HFFc6 (cell line): ENCODE measurements around the gene SSNA1. TPM values are rescaled to one million over a fixed set of nuclear protein-coding genes. Genes with fewer than 3 reads are reported as not detected.

Experiments
- DNase-seq: peaks from one replicate; pipeline ENCODE4 v3.0.0-alpha.2; 2018
- H3K27ac Mint-ChIP-seq: 2 replicates; pipeline ENCODE4 v1.8.0; 2020; ENCODE audit warnings: mild to moderate bottlenecking, mixed read lengths
- H3K27me3 Mint-ChIP-seq: 2 replicates; pipeline ENCODE4 v1.8.0; 2021; ENCODE audit warnings: mild to moderate bottlenecking, moderate library complexity, mixed read lengths; ENCODE audit not compliant: insufficient read depth
- H3K36me3 Mint-ChIP-seq: 2 replicates; pipeline ENCODE4 v1.8.0; 2021; ENCODE audit warnings: low read depth, mixed read lengths
- H3K4me1 Mint-ChIP-seq: 2 replicates; pipeline ENCODE4 v1.8.0; 2020; ENCODE audit warnings: low read depth, mixed read lengths
- H3K4me3 Mint-ChIP-seq: 2 replicates; pipeline ENCODE4 v1.8.0; 2020; ENCODE audit warnings: mild to moderate bottlenecking, moderate library complexity, mixed read lengths
- H3K9me3 Mint-ChIP-seq: 2 replicates; pipeline ENCODE4 v1.8.0; 2020; ENCODE audit warnings: mild to moderate bottlenecking, mixed read lengths
- CTCF ChIP-seq: fragments of 200-600 bp; sonication (generic); IDR thresholded peaks from 2 replicates; pipeline ENCODE4 v1.5.0; 2021; ENCODE audit warnings: antibody characterized with exemption, mild to moderate bottlenecking
- total RNA-seq, 6 experiments: library from RNA; stranded (reverse); fragmentation: NEBNext Ultra II Directional; extraction: Animal tissue kit (Norgen Biotek cat#: 25700); gene quantifications; 2 replicates in 1 of 6; 3 replicates in 5 of 6; pipeline ENCODE4 v1.2.3, GENCODE V29; 2021

SSNA1 gene
- total RNA-seq, 6 experiments from 2014 or later = 76.7 to 82.8 (median 82.1) TPM

GRCh38 chr9:137233143-137233980, 44.9 kb downstream of the SSNA1 start:
- Mint-ChIP-seq H3K27me3 (no peaks in the 10 kb centered on the region), H3K36me3 (no peaks in the 10 kb centered on the region), H3K4me3 (no peak overlapping the region), H3K27ac (no peak overlapping the region), H3K4me1 (no peaks in the 10 kb centered on the region), H3K9me3 (no peaks in the 10 kb centered on the region)
- TF ChIP-seq CTCF = no peak
- DNase-seq = no peak

GRCh38 chr9:137234055-137234697, 45.7 kb downstream of the SSNA1 start:
- Mint-ChIP-seq H3K4me3 (no peak overlapping the region), H3K4me1 (peaks cover 6% of the 10 kb centered on the region), H3K9me3 (no peaks in the 10 kb centered on the region), H3K27ac (no peak overlapping the region), H3K27me3 (no peaks in the 10 kb centered on the region), H3K36me3 (no peaks in the 10 kb centered on the region)
- no peak for TF ChIP-seq CTCF
- DNase-seq = no peak

GRCh38 chr9:137234758-137235423, 46.4 kb downstream of the SSNA1 start:
- no peak overlapping the region for H3K27ac Mint-ChIP-seq
- no peaks in the 10 kb centered on the region for H3K36me3 Mint-ChIP-seq
- H3K4me3 Mint-ChIP-seq = no peak overlapping the region
- no peaks in the 10 kb centered on the region for H3K9me3 Mint-ChIP-seq
- TF ChIP-seq CTCF = no peak
- no peak for DNase-seq
- peaks cover 7% of the 10 kb centered on the region for H3K4me1 Mint-ChIP-seq
- H3K27me3 Mint-ChIP-seq = no peaks in the 10 kb centered on the region; the same call in 1 of the 2 replicates

- Mint-ChIP-seq H3K27me3 (no peaks in the 10 kb centered on the region; the same call in 1 of the 2 replicates), H3K27ac (no peak overlapping the region), H3K4me3 (no peak overlapping the region), H3K4me1 (peaks cover 7% of the 10 kb centered on the region), H3K9me3 (no peaks in the 10 kb centered on the region), H3K36me3 (no peaks in the 10 kb centered on the region)
- DNase-seq = no peak
- TF ChIP-seq CTCF = no peak
Measured at GRCh38 chr9:137235424-137236237, 47.2 kb downstream of the SSNA1 start.
